Epidermal melanocyte (primary cell): ENCODE results near the gene GIT2.
"Not testable (repeated sequence)": the region's sequence is repeated elsewhere in the genome, so short reads cannot be mapped to it uniquely, and the experiment has no call there.

ENCODE experiments used
- DNase-seq: peaks from one replicate; pipeline ENCODE4 v3.0.0; 2011; ENCODE audit warnings: low spot score; ENCODE audit not compliant: insufficient read length

The GIT2 gene, protein sequence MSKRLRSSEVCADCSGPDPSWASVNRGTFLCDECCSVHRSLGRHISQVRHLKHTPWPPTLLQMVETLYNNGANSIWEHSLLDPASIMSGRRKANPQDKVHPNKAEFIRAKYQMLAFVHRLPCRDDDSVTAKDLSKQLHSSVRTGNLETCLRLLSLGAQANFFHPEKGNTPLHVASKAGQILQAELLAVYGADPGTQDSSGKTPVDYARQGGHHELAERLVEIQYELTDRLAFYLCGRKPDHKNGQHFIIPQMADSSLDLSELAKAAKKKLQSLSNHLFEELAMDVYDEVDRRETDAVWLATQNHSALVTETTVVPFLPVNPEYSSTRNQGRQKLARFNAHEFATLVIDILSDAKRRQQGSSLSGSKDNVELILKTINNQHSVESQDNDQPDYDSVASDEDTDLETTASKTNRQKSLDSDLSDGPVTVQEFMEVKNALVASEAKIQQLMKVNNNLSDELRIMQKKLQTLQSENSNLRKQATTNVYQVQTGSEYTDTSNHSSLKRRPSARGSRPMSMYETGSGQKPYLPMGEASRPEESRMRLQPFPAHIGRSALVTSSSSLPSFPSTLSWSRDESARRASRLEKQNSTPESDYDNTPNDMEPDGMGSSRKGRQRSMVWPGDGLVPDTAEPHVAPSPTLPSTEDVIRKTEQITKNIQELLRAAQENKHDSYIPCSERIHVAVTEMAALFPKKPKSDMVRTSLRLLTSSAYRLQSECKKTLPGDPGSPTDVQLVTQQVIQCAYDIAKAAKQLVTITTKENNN

GRCh38 chr12:109995686-109996482, at the start of gene GIT2:
Gene GIT2 (minus strand): TSS chr12:109996368. CDS start chr12:109996224, 144 bp downstream.
- DNase-seq, result peak; percentile 84

- DNase-seq, result no peak
These were observed 46.1 kb upstream of the GIT2 start for GRCh38 chr12:110042264-110042663.

GRCh38 chr12:110039085-110039807, 43.1 kb upstream of the GIT2 start:
- no peak for DNase-seq

DNA sequence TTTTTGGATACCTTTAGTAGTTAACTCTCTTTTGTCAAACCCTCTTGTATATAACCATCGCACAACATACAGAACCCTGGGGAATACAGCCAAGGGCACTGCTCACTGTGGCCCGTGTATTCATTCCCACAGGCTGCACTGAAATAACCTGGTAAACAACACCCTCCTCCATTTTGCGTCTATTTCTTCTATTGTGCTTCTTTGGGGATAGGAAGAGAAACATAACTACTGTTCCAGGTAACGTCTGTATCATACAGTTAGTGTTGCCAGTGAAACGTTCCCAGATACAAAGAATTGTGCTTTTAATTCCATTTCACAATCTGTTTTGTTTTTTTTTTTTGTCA, 42.5 kb upstream of the GIT2 start:
- no peak for DNase-seq

- DNase-seq, result no peak
These were observed 41.1 kb upstream of the GIT2 start for GRCh38 chr12:110037315-110037714.

DNA sequence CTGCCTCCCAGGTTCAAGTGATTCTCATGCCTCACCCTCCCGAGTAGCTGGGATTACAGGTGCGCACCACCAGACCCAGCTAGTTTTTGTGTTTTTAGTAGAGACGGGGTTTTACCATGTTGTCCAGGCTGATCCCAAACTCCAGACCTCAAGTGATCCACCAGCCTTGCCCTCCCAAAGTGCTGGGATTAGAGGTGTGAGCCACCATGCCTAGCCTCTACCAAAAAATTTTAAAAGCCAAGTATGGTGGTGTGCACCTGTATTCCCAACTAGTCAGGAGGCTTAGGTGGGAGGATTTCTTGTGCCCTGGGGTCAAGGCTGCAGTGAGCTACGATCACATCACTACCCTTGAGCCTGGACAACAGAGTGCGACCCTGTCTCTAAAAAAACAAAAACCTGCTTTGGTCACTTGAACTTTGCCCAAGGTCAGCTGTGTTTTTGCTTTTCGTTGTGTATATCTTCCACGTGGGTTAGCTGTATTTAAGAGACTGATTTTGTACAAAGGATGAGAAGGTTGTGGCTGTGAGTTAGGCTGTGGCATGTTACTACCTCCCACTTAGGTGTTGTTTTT, 39.5 kb upstream of the GIT2 start:
- DNase-seq, result no peak

DNA sequence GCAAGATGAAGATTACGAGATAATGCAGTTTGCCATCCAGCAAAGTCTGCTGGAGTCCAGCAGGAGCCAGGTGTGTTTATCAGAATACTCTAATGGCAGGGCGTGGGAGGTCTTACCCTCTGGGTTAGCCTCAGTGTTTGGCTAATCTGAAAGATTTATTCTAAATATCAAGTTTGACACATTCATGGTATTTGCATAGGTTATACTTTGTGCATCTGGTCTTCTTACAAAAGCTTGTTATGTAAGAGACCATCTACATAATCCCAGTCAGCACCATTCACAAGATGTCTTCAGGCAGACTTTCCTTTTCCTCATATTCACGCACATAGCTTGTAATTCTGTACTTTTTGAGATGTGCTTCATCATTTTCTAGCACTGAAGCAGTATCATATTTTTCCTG, 37.7 kb upstream of the GIT2 start:
- DNase-seq, result no peak

DNA sequence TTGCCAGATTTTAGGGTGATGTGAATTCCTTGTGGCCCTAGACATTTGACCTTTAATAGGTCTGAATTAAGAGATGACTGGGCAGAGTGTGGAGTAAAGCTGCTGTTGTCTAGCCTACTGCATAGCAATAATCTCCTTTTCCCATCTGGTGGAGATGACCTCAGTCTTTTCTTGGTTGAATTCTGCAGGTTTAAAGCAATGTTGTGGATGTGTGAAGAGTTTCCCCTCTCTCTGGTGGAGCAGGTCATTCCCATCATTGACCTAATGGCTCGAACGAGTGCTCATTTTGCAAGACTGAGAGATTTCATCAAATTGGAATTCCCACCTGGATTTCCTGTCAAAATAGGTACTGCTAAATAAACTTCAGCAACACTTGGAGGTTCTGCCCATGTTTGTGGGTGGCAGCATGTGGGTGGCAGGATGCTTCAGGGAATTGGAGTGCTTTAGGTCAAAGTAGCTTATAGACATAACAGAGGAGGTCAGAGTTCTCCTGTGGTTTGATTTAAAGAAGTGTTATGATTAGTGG, 33.2 kb upstream of the GIT2 start:
- no peak for DNase-seq

- DNase-seq, result no peak
These were observed 32.2 kb upstream of the GIT2 start for GRCh38 chr12:110028323-110028722.

DNA sequence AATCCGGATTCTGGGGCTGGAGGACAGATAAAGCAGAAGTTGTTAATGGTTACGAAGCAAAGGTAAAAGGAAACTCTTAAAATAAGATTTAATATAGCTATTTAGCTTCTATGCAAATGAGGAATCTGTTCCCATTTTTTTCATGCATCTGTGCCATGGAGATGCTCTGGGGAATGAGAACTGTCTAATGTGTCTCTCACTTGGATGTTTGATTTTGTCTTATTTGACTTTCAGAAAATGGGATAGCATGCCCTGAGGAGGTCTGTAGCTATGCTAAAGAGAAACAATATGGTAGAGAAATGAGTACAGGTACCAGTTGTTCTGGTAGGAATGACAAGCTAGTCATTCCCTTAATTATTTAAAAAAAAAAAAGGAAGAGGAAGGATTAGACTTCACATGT, 27.9 kb upstream of the GIT2 start:
- DNase-seq, result no peak

DNA sequence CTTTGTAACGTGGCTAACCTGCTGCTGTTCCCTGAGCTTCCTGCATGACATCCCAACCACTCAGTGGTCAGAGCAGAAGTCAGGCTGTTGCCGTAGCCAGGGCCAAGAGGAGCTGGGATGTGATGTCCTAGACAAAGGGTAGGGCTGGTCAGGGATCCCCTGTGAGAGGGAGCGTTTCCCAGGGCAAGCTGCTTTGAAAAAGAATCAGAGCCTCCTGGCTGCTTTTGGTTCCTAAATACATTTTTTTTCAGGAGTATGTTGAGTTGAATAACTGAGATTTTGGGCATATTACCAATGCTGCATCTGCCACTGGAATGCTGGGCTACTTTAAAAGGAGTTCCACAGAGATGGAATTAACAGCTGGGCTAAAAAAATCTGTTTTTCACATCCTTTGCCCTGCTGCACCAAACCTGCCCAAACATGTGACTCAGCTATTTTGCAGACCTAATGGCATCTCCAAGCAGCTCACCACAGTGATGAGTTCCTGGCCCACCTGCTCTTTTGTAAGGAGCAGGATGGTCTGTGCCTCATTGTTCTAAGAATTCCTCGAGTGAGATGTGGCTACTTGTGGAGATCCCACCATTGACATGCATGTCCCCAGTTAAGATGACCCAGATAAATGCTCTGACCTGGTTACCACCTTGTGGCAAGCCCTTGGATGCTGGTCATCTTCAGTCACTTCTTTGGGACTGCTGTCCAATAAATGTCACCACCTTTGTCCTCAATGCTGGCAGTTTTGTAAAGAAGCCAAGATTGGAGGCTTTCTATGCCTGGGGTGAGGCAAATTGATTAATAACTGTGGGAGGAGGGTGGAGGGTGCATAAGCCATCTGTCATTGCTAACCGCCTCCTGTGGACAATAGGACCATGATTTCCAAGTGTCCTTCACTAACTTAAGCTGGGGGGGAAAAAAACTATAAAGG, 27.2 kb upstream of the GIT2 start:
- peak; percentile 27 for DNase-seq

DNA sequence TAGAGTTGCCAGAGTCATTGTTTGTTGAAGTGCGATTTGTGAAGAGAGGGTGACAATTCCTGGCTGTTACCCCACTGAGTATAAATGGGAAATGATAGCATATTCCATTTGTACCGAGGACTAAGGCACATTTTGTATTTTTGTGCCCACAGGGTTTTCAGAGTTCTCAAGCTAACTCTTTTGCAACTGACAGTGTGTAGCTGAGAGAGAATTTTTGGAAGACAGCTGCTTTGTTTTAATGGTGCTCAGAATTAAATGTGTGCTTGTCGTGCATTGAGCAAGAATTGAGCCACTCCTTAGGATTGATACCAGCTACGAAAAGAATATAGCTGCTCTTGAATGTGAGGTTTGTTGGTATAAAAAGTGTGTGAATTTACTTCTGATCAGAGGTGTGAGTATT, 24.8 kb upstream of the GIT2 start:
- DNase-seq, result no peak

DNA sequence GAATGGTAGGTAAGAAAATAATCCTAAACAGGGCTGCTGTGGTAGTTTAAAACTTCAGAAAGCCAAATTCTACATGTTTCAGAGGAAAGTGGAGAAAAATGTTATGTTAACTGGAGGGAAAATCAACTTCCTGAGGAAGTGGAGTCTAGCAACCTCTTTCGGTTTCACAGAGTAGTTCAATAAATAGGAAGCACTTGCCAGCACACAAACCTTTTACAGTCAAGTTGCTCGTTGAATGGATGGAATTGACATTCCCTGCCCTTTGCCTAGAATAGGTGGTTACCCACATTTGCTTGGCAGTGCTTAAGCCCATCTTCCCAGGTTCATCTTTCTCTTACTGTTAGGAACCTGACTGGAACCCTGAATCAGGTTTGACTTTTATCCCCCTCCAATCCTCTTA, 19.0 kb upstream of the GIT2 start:
- DNase-seq, result no peak

GRCh38 chr12:110012659-110013058, 16.5 kb upstream of the GIT2 start:
- DNase-seq, result no peak

DNA sequence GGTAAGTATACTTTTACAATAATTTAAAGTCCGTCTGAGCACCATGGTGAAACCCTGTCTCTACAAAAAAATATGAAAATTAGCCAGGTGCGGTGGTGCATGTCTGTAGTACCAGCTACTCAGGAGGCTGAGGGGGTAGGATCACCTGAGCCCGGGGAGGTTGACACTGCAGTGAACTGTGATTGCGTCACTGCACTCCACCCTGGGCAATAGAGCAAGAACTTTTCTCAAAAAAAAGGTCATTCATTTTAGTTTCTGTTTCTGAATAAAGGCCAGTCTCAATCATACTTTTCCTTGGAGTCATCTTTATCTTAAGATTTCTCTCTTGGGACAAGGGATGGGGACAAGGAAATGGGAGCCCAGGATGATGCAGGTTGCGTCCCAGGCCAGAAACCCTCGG, 16.0 kb upstream of the GIT2 start:
- DNase-seq, result no peak

- no peak for DNase-seq
These were observed 14.9 kb upstream of the GIT2 start for GRCh38 chr12:110010853-110011723.

DNA sequence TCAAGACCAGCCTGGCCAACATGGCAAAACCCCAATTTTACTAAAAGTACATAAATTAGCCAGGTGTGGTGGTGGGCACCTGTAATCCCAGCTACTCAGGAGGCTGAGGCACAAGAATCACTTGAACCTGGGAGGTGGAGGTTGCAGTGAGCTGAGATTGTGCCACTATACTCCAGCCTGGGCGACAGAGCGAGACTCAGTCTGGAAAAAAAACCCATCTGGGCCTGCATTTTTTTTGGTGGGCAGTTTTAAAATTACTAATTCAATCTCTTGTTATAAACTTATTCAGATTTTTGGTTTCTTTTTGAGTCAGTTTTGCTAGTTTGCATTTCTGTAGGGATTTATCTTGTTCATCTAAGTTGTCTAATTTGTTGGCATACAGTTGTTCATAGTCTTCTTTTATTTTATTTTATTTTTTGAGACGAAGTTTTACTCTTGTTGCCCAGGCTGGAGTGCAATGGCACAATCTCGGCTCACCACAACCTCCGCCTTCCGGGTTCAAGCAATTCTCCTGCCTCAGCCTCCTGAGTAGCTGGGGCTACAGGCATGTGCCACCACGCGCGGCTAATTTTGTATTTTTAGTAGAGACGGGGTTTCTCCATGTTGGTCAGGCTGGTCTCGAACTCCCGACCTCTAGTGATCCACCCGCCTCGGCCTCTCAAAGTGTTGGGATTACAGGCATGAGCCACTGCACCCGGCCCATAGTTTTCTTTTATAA, 12.7 kb upstream of the GIT2 start:
- not testable (repeated sequence) for DNase-seq

- DNase-seq, result no peak
These were observed 11.7 kb upstream of the GIT2 start for GRCh38 chr12:110007881-110008280.
